EL (cell line): ENCODE measurements around the gene CPNE2.
"Not testable (repeated sequence)": the region's sequence is repeated elsewhere in the genome, so short reads cannot be mapped to it uniquely, and the experiment has no call there.

ENCODE experiments used
- DNase-seq: peaks from one replicate; pipeline ENCODE4 v3.0.0-alpha.2; 2016

CPNE2 gene

GRCh38 chr16:57069635-57070370 is 22.6 kb upstream of the CPNE2 start:
- DNase-seq, result no peak

GRCh38 chr16:57070424-57070823 is 22.0 kb upstream of the CPNE2 start:
- no peak for DNase-seq

- not testable (repeated sequence) for DNase-seq
Measured at GRCh38 chr16:57071081-57071732, 21.2 kb upstream of the CPNE2 start.

GRCh38 chr16:57071831-57072582 is 20.4 kb upstream of the CPNE2 start:
- peak; percentile 45 for DNase-seq

- DNase-seq, result no peak
Measured at GRCh38 chr16:57072616-57073275, 19.6 kb upstream of the CPNE2 start.

- no peak for DNase-seq
Measured at GRCh38 chr16:57077714-57078113, 14.7 kb upstream of the CPNE2 start.

- no peak for DNase-seq
Measured at GRCh38 chr16:57081744-57082143, 10.6 kb upstream of the CPNE2 start.

- no peak for DNase-seq
Measured at GRCh38 chr16:57082664-57083063, 9.7 kb upstream of the CPNE2 start.

- DNase-seq, result no peak
Measured at GRCh38 chr16:57083485-57084126, 8.8 kb upstream of the CPNE2 start.

- DNase-seq, result peak; percentile 75
Measured at GRCh38 chr16:57084257-57084770, 8.1 kb upstream of the CPNE2 start.

GRCh38 chr16:57084996-57085395 is 7.4 kb upstream of the CPNE2 start:
- DNase-seq, result no peak

GRCh38 chr16:57087003-57087402 is 5.4 kb upstream of the CPNE2 start:
- no peak for DNase-seq

- DNase-seq, result no peak
Measured at GRCh38 chr16:57089406-57089805, 3.0 kb upstream of the CPNE2 start.

GRCh38 chr16:57091200-57091974 is 996 bp upstream of the CPNE2 start:
- peak; percentile 73 for DNase-seq

GRCh38 chr16:57092786-57093411 is 516 bp downstream of the CPNE2 start:
- DNase-seq, result peak; percentile 40

GRCh38 chr16:57093666-57094564 is 1.5 kb downstream of the CPNE2 start:
- DNase-seq, result no peak

GRCh38 chr16:57094911-57095310 is 2.5 kb downstream of the CPNE2 start:
- no peak for DNase-seq

GRCh38 chr16:57096192-57096591 is 3.8 kb downstream of the CPNE2 start:
- DNase-seq, result no peak

GRCh38 chr16:57096793-57097192 is 4.4 kb downstream of the CPNE2 start:
- no peak for DNase-seq

- DNase-seq, result no peak
Measured at GRCh38 chr16:57098188-57098841, 5.9 kb downstream of the CPNE2 start.
